Thyroid gland (tissue), 4 donors: Measurements from ENCODE around the gene KRTAP21-1.

ENCODE experiments used
- CTCF ChIP-seq, 6 experiments: fragments of 200-600 bp in 3 of 6; fragments of 450-650 bp in 3 of 6; sonication (generic) in 3 of 6; IDR thresholded peaks; one replicate each; pipeline ENCODE4 v1.5.1; 2016 to 2019; ENCODE audit warnings: antibody characterized with exemption in 6 of 6, mild to moderate bottlenecking in 2 of 6, inconsistent platforms in 1 of 6, moderate library complexity in 1 of 6
- POLR2A ChIP-seq, 2 donors: fragments of 450-650 bp; IDR thresholded peaks; one replicate each; pipeline ENCODE4 v1.6.1; 2017; ENCODE audit warnings: antibody characterized with exemption in 2 of 2, mild to moderate bottlenecking in 2 of 2, moderate library complexity in 1 of 2

DNA sequence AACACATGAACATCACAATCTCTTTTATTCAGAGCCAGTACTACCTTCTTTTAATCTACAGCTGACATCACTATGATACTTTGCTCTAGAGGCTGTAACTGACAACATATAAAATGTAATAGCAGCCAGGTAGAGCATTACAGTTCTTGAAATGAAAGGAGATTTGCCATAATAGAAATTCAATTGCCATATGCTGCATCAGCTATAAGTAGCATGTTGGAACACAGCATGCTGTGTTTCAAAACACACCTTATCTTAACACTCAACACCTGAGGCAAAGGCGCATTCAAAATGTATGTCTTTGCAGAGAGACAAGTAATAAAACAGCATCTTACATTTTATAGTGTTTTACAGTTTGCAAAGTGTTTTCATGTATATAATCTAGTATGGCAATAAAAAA is 24.0 kb upstream of the KRTAP21-1 start:
- TF ChIP-seq CTCF (IDR thresholded peaks at IDR 0.05) = no peak
- no peak for TF ChIP-seq POLR2A (IDR thresholded peaks at IDR 0.05)
